GM12891 (cell line): ENCODE data around the gene ZDHHC11B.
"Not testable (repeated sequence)": the region's sequence is repeated elsewhere in the genome, so short reads cannot be mapped to it uniquely, and the experiment has no call there.

Source experiments
- DNase-seq: peaks from one replicate; pipeline ENCODE4 v3.0.0; 2011; ENCODE audit warnings: low spot score; ENCODE audit not compliant: insufficient read length
- FAIRE-seq: peaks from 2 replicates; lab custom pipeline; 2011; peaks lifted over from hg19 to GRCh38; lab: Jason Lieb, UNC
- PAX5 ChIP-seq: IDR thresholded peaks from 2 replicates; pipeline ENCODE4 v1.6.1; 2011; ENCODE audit warnings: low read length, moderate library complexity, mild to moderate bottlenecking; ENCODE audit not compliant: insufficient read depth, severe bottlenecking
- POLR2A ChIP-seq: IDR thresholded peaks from 2 replicates; pipeline ENCODE4 v1.6.1; 2011; ENCODE audit warnings: low read depth, low read length, control low read depth
- POLR2AphosphoS5 ChIP-seq: IDR thresholded peaks from 2 replicates; pipeline ENCODE4 v1.6.1; 2011; ENCODE audit warnings: low read depth, low read length, control low read depth
- POU2F2 ChIP-seq: IDR thresholded peaks from 2 replicates; pipeline ENCODE4 v1.6.1; 2011; ENCODE audit warnings: low read depth, mild to moderate bottlenecking, control low read depth, low read length, moderate library complexity
- SPI1 ChIP-seq: IDR thresholded peaks from 2 replicates; pipeline ENCODE4 v1.6.1; 2011; ENCODE audit warnings: low read depth, low read length, control low read depth
- TAF1 ChIP-seq: IDR thresholded peaks from 2 replicates; pipeline ENCODE4 v1.6.1; 2011; ENCODE audit warnings: low read depth, low read length, control low read depth

ZDHHC11B gene

GRCh38 chr5:759111-759751, 25.3 kb downstream of the ZDHHC11B start:
- TF ChIP-seq SPI1 (no peak), PAX5 (no peak), POLR2A (no peak), POLR2AphosphoS5 (no peak), TAF1 (no peak), POU2F2 (no peak)
- FAIRE-seq (no peak), DNase-seq (no peak)

DNA sequence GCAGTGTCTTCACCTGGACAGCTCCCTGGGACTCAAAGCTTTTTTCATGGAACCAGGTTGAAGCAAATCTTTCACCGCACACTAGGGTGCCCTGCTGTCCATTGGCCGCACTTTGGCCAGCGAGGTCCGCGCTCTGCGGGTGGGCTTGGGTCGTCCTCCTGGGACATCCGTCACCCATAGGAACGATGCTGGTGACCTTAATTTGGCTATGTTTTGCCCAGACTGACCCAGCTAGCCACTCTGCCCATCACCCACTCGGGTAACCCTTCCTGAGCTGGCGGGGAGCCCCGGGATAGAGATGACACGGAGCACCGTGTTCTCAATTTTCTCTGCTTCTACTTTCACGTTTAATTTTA, 25.9 kb downstream of the ZDHHC11B start:
- FAIRE-seq (no peak), DNase-seq (no peak)
- TF ChIP-seq SPI1, result no peak
- no peak for TF ChIP-seq POLR2A
- TF ChIP-seq POLR2AphosphoS5, result no peak
- TF ChIP-seq POU2F2, result no peak
- no peak for TF ChIP-seq PAX5
- no peak for TF ChIP-seq TAF1

DNA sequence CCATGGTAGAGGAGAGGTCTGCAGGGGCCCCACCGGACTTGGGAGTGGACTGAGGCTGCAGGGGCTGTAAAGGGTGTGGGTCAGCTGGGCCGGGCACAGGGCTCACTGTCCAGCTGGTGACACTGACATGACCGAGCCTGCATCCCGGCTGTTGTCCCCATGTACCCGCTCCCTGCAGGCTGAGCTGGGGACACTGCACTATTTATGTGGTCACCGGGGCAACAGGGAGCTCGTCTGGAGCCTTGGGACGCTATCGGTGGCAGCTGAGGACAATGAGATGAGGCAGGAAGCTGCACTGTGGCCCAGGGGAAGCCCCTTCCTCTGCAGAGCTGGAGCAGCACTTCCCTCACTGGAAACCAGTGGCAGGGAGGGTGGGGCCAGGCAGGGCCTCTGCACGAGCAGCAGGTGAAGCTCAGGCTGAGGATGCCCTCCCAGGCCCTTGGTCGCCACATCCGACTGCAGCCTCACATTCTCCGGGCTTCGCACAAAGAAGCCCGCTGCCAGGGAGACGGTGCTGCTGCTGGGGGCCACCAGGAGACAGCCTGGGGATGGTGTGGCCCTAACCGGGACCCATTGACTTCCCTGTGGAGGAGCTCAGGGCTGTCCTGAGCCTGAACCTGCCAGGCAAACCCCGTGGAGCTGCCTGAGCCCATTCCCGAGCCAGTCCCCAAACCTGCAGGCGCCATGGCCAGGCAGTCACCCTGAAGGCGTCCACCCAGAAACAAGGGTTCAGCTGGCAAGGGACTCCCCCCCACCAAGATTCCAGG, 26.4 kb downstream of the ZDHHC11B start:
- FAIRE-seq (no peak), DNase-seq (no peak)
- TF ChIP-seq SPI1 (no peak), TAF1 (no peak), POLR2A (no peak), PAX5 (no peak), POLR2AphosphoS5 (no peak), POU2F2 (no peak)

GRCh38 chr5:757346-757930, 27.1 kb downstream of the ZDHHC11B start:
- TF ChIP-seq POLR2A, result no peak
- no peak for TF ChIP-seq POLR2AphosphoS5
- no peak for TF ChIP-seq TAF1
- no peak for TF ChIP-seq PAX5
- TF ChIP-seq SPI1, result no peak
- TF ChIP-seq POU2F2, result no peak
- FAIRE-seq (no peak), DNase-seq (no peak)

DNA sequence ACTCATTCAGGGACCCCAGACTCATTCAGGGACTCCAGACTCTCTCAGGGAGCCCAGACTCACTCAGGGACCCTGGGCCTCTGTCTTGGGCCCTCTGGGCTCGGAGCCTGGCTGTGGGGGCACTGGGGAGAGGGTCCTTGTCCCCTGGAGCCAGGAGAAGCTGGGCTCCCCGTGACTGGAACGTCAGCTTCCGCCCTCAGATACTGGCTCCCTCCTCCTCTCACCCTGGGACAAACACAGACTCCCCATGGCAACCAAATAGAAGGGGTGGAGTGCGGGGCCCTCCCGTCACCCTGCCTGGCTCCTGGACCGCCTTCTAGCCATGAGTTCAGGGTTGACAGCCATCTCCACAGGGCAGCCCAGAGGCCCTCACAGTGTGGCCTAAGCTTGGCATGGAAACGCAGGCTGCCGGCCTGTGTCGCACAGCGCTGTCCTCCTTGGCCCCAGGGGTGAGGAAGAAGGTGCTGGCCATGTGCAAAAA, 27.6 kb downstream of the ZDHHC11B start:
- FAIRE-seq, result no peak
- DNase-seq, result no peak
- no peak for TF ChIP-seq POU2F2
- no peak for TF ChIP-seq POLR2AphosphoS5
- no peak for TF ChIP-seq TAF1
- no peak for TF ChIP-seq POLR2A
- no peak for TF ChIP-seq SPI1
- TF ChIP-seq PAX5, result no peak

- FAIRE-seq (no peak), DNase-seq (no peak)
- TF ChIP-seq POU2F2 (no peak), SPI1 (no peak), POLR2A (no peak), PAX5 (no peak), POLR2AphosphoS5 (no peak), TAF1 (no peak)
These were observed 28.4 kb downstream of the ZDHHC11B start for GRCh38 chr5:756171-756570.

GRCh38 chr5:754143-754632, 30.3 kb downstream of the ZDHHC11B start:
- DNase-seq, result not testable (repeated sequence)
- FAIRE-seq, result peak; percentile 75

DNA sequence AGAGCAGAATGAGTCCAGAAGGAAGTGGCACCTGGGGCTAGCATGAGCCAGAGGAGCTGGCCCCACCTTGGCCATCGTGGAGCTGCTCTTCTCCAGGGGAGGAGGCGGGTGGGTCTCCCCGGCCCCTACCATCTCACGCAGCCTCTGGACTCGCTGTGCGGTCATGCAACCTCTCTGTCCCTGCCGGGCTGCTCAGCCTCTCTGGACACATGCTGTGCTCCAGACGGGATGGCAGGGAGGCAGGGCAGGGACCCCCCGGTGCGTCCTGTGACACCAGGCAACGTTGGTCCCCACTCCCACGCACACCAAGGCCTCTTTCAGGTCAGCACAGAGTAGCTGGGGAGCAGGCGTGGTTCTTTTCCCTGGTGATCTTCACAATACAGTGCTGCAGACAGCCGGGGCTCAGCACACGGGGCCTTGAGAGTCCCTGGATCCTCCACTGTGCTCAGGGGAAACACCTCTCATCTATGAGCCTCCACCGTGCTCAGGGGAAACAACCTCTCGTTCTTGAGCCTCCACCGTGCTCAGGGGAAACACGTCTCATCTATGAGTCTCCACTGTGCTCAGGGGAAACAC, 30.9 kb downstream of the ZDHHC11B start:
- peak; percentile 75 for FAIRE-seq
- not testable (repeated sequence) for DNase-seq

DNA sequence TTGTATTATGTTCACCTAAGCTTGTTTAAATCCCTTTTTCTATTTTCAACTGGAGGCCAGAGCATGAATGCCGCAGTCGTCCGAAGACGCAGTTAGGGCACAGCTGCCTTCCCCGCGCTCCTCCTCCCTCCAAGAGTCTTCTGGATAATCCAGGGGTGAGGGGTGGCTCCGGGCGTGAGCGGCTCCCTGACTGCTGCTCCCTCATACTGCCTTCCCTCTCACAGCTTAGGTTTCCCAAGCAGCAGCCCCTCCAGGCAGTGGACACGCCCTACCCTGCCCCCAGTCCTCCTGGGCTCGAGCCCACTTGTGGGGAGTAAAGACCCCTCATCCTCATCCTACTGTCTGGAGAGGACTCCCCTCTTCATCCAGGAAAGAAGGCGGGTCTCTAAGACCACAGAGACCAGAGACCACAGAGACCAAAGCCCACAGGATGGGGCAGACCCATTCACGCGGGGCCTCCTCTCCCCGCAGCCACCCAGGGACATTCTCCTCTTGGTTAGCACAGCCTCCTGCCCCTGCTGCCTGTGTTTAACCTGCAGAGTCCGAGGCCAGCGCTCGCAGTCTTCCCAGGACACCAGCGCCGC, 31.9 kb downstream of the ZDHHC11B start:
- DNase-seq, FAIRE-seq: not testable (repeated sequence)

- not testable (repeated sequence) for DNase-seq, FAIRE-seq
These were observed 32.5 kb downstream of the ZDHHC11B start for GRCh38 chr5:751992-752391.
